Nephron progenitor cell (in vitro differentiated cells): ENCODE data around the gene RAB6A.

Source experiments
- DNase-seq: peaks from one replicate; pipeline ENCODE4 v3.0.0; 2021
- H3K27ac Mint-ChIP-seq: 2 replicates; pipeline ENCODE4 v1.8.0; 2021; ENCODE audit warnings: mild to moderate bottlenecking, moderate library complexity, mixed read lengths
- H3K27me3 Mint-ChIP-seq: 2 replicates; pipeline ENCODE4 v1.8.0; 2021; ENCODE audit warnings: mild to moderate bottlenecking, low read depth, mixed read lengths; ENCODE audit not compliant: poor library complexity
- H3K36me3 Mint-ChIP-seq: 2 replicates; pipeline ENCODE4 v1.8.0; 2021; ENCODE audit warnings: low read depth, mixed read lengths
- H3K4me1 Mint-ChIP-seq: 2 replicates; pipeline ENCODE4 v1.8.0; 2021; ENCODE audit warnings: mixed read lengths
- H3K4me3 Mint-ChIP-seq: 2 replicates; pipeline ENCODE4 v1.8.0; 2021; ENCODE audit warnings: mild to moderate bottlenecking, moderate library complexity, mixed read lengths
- H3K9me3 Mint-ChIP-seq: 2 replicates; pipeline ENCODE4 v1.8.0; 2021; ENCODE audit warnings: mild to moderate bottlenecking, moderate library complexity, mixed read lengths
- CTCF ChIP-seq: fragments of 200-600 bp; sonication (generic); IDR thresholded peaks from 2 replicates; pipeline ENCODE4 v1.5.0; 2021; ENCODE audit warnings: antibody characterized with exemption

Gene RAB6A

GRCh38 chr11:73759610-73760134 lies 1.2 kb downstream of the RAB6A start:
- Mint-ChIP-seq H3K4me3 (peak overlapping the region; percentile 97), H3K4me1 (peaks cover 27% of the 10 kb centered on the region), H3K27ac (peak overlapping the region; percentile 62), H3K36me3 (peaks cover 4% of the 10 kb centered on the region), H3K9me3 (no peaks in the 10 kb centered on the region), H3K27me3 (peaks cover 6% of the 10 kb centered on the region)
- no peak for DNase-seq
- no peak for TF ChIP-seq CTCF

GRCh38 chr11:73758451-73758850 lies 2.4 kb downstream of the RAB6A start:
- no peak for DNase-seq
- Mint-ChIP-seq H3K27ac (no peak overlapping the region), H3K9me3 (no peaks in the 10 kb centered on the region), H3K4me1 (peaks cover 27% of the 10 kb centered on the region), H3K4me3 (peak overlapping the region; percentile 97), H3K36me3 (peaks cover 15% of the 10 kb centered on the region), H3K27me3 (no peaks in the 10 kb centered on the region)
- no peak for TF ChIP-seq CTCF

- Mint-ChIP-seq H3K4me3 (peak overlapping the region; percentile 97), H3K36me3 (peaks cover 19% of the 10 kb centered on the region), H3K27me3 (no peaks in the 10 kb centered on the region), H3K4me1 (peaks cover 27% of the 10 kb centered on the region), H3K27ac (no peak overlapping the region), H3K9me3 (no peaks in the 10 kb centered on the region)
- TF ChIP-seq CTCF: no peak
- no peak for DNase-seq
Measured at GRCh38 chr11:73757598-73757997, 3.3 kb downstream of the RAB6A start.

GRCh38 chr11:73755670-73756069 lies 5.2 kb downstream of the RAB6A start:
- Mint-ChIP-seq H3K27ac (no peak overlapping the region), H3K27me3 (no peaks in the 10 kb centered on the region), H3K36me3 (peaks cover 32% of the 10 kb centered on the region), H3K9me3 (no peaks in the 10 kb centered on the region), H3K4me3 (no peak overlapping the region), H3K4me1 (peaks cover 27% of the 10 kb centered on the region)
- TF ChIP-seq CTCF: no peak
- no peak for DNase-seq

- no peak overlapping the region for H3K4me3 Mint-ChIP-seq
- no peak for TF ChIP-seq CTCF
- H3K4me1 Mint-ChIP-seq: peaks cover 16% of the 10 kb centered on the region
- H3K36me3 Mint-ChIP-seq: peaks cover 32% of the 10 kb centered on the region
- no peak for DNase-seq
- no peaks in the 10 kb centered on the region for H3K27me3 Mint-ChIP-seq
- H3K27ac Mint-ChIP-seq: no peak overlapping the region
- H3K9me3 Mint-ChIP-seq: no peaks in the 10 kb centered on the region
Measured at GRCh38 chr11:73753938-73754337, 6.9 kb downstream of the RAB6A start.

GRCh38 chr11:73752903-73753302 lies 8.0 kb downstream of the RAB6A start:
- Mint-ChIP-seq H3K4me3 (no peak overlapping the region), H3K36me3 (peaks cover 32% of the 10 kb centered on the region), H3K27me3 (no peaks in the 10 kb centered on the region), H3K9me3 (no peaks in the 10 kb centered on the region), H3K27ac (no peak overlapping the region), H3K4me1 (peaks cover 6% of the 10 kb centered on the region)
- no peak for DNase-seq
- no peak for TF ChIP-seq CTCF
